HG02798 (cell line): ENCODE results near the gene ARHGEF12.

Experiments used
- ATAC-seq: cut with Tn5 transposase; IDR thresholded peaks from one replicate; pipeline ENCODE4 v1.9.1; 2021; ENCODE audit warnings: mild to moderate bottlenecking; ENCODE audit not compliant: unreplicated experiment, poor library complexity

ARHGEF12 gene

GRCh38 chr11:120511820-120512738 is 175.9 kb downstream of the ARHGEF12 start:
- ATAC-seq = no peak

- no peak for ATAC-seq
Observed at GRCh38 chr11:120512739-120513435, 176.7 kb downstream of the ARHGEF12 start.

DNA sequence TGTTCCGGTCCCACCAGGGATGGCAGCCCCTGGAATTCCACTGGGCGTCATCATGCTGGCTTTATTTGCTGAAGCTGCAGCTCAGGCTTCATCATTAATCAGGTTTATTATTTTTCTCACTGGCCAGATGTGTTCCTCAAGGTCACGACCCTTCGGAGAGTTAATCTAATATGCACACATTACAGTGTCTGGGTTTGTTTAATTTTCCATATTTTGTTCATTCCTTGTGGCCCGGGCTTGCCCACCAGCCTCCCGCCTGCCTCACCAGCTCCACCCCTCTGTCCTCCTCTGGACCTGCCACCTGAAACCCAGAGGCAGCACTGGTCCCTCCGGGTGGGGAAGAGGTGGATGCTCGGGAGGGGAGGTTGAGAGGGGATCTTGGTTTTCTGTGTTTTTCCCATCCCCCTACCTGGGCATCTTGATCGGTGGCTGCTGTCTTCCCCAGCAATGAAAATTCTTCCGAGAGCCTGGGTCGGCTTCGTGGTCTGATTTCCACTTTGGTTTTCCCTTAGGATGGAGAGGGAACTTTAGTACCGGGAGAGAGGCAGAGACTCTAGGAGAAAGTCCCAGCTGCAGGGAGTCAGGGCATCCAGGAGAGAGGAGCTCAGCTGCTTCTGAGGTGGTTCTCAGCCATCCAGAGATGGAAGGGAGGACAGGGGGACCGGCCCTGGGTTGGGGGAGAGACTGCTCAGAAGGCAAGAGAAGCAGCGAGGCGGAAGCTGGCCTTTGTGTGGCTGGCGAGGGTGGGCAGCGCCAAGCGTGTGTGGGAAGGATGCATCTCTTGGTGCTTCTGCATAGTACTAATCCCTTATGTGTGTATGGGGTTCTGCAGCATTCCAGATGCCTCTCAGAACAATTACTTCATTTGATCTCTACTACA is 177.5 kb downstream of the ARHGEF12 start:
- ATAC-seq = no peak

- ATAC-seq = no peak
Observed at GRCh38 chr11:120514541-120515121, 178.4 kb downstream of the ARHGEF12 start.

DNA sequence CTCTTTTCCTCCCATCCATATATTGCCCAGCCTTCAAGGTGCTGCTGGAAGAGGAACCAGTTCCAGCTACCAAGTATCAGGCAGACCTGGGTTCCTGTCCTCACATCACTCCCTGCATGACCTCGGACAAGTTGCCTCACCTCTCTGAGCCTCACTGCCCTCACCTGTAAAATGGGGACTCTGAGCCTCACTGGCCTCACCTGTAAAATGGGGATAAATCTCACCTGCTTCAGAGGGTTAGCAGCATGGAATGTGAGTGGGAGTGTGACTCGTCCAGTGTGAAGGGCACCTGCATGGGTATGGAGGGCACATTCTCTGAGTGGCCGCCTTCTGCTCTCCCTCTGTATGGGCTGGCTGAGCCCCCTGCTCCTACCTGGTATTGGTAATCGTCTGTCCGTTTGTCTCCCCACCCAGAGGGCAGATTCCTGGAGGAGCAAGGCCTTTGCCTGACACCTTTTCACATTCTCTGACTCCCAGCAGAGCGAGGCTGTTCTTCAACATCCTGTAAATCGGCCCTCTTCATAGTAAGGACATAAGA is 179.0 kb downstream of the ARHGEF12 start:
- ATAC-seq = no peak

DNA sequence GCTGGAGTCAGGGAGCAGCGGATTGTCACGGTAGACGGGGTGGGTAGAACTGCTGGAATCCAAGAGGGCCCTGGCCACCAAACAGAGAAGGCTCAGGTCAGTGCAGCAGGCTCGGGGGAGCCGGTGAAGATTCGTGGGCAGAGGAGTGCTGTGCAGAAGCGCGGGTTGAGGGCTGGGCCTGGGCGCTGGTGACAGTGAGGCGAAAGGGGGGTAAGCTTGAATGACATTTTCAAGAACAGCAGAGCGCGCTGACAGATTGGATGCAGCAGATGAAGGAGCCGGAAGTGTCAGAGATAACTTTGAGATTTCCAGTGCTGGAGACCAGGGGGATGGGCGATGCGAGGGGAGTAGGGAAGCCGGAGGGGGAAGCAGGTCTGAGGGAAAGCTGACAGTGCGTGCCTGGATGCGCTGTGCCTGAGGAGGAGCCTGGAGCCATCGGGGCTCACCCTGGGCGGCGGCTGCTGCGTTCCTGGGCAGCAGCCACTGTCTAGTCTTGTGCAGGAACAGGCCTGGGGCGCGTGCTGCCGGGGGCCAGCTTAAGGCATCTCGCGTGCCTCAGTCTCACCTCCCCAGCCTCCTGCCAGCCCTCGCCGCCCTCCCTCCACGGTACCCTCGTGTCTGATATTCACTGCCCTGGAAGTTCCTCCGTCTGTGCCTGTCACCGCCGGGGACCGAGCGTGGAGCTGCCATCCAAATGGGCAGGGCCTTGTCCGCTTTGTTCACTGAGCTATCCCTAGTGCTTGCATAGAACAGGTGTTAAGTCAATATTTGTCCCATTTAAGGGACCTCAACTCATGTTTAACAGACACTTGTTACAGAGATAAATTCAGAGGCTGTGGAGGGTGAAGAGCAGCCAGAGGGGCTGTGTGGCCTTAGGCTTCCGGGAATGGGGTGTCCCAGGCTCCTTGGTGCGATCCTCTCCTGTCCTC is 180.5 kb downstream of the ARHGEF12 start:
- ATAC-seq = no peak

- ATAC-seq = no peak
Observed at GRCh38 chr11:120517390-120517761, 181.2 kb downstream of the ARHGEF12 start.

DNA sequence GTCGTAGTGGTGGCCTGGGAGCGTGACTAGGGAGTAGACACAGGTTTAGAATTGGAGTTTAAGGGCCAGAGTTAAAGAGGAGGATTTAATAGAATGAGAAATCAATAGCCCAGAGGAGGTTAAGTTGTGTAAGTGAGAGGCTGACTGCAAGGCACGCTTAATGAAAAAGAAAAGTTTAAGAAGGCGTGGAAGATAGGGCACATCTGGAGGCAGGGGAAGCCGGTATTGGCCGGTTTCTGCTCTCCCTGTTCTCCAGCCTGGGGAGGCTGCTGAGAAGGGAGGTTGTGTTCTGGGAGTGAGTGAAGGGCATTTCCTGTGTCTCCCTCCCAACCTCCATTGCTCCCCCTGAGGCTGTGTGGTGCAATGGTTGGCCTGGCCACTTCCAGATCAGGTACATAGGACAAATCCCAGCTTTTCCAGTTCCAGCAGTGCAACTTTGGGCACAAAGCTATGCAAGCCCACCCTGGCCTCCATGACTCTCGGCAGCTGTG is 181.6 kb downstream of the ARHGEF12 start:
- ATAC-seq = no peak

GRCh38 chr11:120518356-120518755 is 182.1 kb downstream of the ARHGEF12 start:
- no peak for ATAC-seq

DNA sequence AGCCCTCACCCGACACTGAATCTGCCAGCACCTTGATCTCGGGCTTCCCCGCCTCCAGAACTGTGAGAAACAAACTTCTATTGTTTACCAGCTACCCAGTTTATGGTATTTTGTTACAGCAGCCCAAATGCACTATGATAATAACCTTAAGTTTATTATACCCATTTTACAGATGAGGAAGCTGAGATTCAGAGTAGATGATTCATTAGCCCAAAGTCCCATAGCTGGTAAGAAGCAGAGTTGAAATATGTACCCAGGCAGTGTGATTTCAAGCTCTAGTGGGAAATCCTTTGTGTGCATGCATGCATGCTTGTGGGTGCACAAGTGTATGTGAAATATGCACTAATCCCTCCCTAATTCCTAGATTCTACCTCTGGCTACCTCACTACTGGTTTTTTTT is 183.3 kb downstream of the ARHGEF12 start:
- ATAC-seq = no peak

GRCh38 chr11:120520091-120520822 is 184.0 kb downstream of the ARHGEF12 start:
- no peak for ATAC-seq

DNA sequence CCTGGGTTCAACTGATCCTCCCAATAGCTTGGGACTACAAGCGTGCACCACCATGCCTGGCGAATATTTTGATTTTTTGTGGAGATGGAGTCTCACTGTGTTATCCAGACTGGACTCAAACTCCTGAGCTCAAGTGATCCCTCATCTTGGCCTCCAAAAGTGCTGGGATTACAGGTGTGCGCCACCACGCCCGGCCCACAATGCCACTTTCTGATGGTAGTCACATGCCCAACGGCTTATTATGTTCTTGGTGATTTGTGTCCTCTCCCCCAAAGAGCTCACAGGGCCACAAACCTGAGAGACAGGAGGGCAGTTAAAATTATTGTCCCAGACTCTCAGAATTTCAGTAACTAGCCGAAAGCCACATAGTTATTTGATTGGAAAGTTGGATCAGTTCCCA is 185.0 kb downstream of the ARHGEF12 start:
- no peak for ATAC-seq

DNA sequence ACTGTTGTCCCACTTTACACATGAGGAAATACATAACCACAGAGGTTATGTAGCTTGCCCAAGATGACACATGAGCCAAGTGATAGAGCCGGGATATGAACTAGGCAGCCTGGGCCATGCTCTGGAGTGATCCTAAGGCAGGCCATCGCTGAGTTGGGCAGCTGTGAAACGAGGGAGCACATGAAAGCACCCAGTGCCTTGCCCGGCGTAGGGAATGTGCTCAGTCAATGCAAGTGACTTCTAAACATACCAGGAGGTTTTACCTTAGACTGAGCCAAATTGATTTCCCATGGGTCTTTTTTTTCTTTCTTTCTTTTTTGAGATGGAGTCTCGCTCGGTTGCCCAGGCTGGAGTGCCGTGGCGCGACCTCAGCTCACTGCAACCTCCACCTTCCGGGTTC is 185.8 kb downstream of the ARHGEF12 start:
- ATAC-seq = no peak

- no peak for ATAC-seq
Observed at GRCh38 chr11:120522736-120523135, 186.5 kb downstream of the ARHGEF12 start.

DNA sequence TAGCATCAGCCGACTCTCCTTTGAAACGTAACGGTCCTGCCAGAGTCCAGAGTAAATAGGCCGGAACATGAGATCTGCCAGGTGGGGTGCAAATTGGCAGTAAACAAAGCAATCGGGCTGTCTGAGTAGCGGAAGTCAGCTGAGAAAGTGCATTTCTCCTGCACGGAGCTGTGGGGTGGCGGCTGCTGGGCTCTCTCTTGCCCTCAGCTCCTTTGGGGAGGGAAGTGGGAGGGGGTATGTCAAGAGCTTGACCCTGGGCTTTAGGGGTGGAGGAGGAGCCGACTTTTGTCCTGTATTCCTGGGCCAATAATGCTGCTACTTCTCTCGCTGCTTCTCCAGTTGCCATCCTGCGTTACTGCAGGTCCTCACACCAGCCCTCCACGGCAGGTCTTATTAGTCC is 187.0 kb downstream of the ARHGEF12 start:
- ATAC-seq = no peak

DNA sequence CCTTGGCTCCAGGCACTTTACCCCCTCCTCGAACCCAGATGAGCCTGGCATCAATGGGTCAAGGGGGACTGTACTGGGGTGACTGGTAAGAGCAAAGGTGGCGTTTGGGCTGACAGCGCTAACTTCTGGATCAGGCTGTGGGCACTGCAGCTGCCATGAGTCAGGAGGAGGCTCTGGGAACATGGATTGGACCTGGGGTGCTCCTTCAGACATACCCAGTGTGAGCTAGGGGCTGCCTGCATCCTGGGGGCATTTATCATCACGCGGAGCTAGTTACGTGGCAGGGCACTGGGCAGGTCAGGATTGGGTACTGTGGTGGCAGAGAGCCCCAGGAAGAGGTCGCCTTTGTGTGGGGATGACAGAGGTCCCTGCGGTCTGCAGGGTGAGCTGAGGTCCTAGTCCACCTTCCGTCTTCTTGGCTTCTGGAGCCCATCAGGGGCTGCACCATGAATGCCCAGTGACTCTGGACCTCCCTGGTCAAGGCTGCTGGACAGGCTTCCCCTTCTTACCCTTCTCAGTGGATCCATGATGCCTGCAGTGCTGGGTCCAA is 188.4 kb downstream of the ARHGEF12 start:
- ATAC-seq = no peak

DNA sequence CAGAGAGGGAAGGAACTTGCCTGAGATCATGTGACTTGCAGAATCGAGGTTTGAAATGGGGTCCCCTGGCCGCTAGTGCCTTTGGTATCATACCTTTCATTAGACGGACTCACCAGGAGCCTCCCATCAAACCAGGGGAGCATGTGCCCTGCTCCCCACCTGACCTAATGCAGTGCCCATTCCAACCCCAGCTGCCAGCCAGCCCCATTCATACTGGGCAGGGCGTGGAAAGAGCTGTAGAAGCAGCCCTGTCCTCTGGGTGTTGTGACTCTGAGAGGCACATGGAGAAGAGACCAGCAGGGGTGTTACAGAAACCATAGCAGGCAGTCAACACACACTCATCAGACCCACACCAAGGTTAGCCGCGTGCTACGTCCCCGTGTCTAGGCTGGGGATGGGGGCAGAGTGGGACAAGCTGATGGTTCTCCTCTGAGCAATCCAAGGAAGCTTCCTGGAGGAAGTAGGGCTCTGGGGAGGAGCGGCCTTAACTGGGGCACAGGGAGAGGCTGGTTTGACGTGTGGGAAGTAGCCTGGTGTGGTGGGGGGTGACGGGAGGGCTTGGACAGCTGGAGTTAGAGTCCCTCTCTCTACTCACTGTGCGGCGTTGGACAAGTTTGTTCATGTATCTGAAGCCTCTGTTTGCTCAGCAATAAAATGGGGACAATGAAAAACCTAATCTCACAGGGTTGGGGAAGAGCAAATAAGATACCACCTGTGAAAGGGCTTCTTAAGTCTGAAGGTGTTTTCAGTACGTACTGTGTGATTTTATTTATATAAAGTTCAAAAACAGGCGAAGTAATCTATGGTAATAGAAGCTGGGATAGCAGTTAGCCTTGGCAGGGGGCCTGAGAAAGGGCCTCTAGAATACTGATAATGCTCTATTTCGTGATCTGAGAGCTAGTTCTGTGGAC is 189.3 kb downstream of the ARHGEF12 start:
- no peak for ATAC-seq
